Head of caudate nucleus (tissue), 42 donors: Measurements from ENCODE around the gene MAST3.
A peak's percentile ranks its signal among the peaks of the same experiment; 100 is the strongest.
"Not testable (repeated sequence)": the region's sequence is repeated elsewhere in the genome, so short reads cannot be mapped to it uniquely, and the experiment has no call there.

Source experiments
- DNase-seq, 42 donors: peaks; one replicate each; pipeline versions ENCODE4 v3.0.0 to v3.0.0-alpha.2; 2020 to 2021; ENCODE audit warnings: mixed read lengths in 7 of 42
- intact Hi-C: fragments of 100-400 bp; cut with DNase I; formaldehyde crosslinking; loops from one replicate; pipeline ENCODE4 v1.15.0; 2022

Gene MAST3

GRCh38 chr19:18152442-18152816, 54.9 kb downstream of the MAST3 start:
- intact Hi-C loops: loop anchor here (5.0 kb wide), 2 partner anchors 35 to 145 kb away; partner anchors contain the start of gene ARRDC2
- peak; percentile 85 to 98 (median 94) for DNase-seq

GRCh38 chr19:18152817-18153555, 55.4 kb downstream of the MAST3 start, which contains the start of gene PIK3R2:
TSS of gene PIK3R2 (plus strand) at chr19:18153163. CDS start at chr19:18155880, 2,717 bp downstream.
- peak; percentile 95 to 100 (median 99) for DNase-seq
- intact Hi-C loops: loop anchor here (5.0 kb wide), 2 partner anchors 36 to 146 kb away; partner anchors contain the start of gene ARRDC2

DNA sequence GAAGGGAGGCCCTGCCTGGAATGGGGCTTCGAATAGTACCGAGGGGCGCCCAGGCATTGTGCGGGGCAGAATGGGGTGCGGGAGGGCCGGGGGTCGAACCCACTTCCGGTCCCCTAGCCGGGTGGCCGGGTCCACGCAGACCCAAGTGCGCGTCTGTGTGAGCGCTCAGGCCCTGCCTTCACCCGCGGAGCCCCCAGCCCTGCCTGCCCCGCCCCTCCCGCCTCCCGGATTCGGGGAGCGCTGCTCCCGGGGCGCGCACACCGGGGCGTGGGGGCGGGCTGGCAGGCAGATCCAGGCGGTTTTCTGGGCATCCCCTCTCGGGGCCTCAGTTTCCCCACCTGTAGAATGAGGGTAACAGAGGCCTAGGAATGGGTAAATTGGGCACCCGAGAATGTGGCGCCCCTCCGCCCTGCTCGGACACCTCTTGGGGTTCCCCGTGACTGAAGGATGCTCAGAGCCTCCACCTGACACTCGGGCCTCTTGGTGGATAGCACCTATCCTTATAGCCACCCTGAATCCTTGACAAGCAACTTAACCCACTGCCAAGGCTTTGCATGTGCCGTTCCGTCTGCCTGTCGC, 56.1 kb downstream of the MAST3 start:
- DNase-seq: peak in 20 of 42 donors; percentile 23 to 68 (median 52)
- intact Hi-C loops: loop anchor here (5.0 kb wide), 2 partner anchors 36 to 146 kb away; partner anchors contain the start of gene ARRDC2

DNA sequence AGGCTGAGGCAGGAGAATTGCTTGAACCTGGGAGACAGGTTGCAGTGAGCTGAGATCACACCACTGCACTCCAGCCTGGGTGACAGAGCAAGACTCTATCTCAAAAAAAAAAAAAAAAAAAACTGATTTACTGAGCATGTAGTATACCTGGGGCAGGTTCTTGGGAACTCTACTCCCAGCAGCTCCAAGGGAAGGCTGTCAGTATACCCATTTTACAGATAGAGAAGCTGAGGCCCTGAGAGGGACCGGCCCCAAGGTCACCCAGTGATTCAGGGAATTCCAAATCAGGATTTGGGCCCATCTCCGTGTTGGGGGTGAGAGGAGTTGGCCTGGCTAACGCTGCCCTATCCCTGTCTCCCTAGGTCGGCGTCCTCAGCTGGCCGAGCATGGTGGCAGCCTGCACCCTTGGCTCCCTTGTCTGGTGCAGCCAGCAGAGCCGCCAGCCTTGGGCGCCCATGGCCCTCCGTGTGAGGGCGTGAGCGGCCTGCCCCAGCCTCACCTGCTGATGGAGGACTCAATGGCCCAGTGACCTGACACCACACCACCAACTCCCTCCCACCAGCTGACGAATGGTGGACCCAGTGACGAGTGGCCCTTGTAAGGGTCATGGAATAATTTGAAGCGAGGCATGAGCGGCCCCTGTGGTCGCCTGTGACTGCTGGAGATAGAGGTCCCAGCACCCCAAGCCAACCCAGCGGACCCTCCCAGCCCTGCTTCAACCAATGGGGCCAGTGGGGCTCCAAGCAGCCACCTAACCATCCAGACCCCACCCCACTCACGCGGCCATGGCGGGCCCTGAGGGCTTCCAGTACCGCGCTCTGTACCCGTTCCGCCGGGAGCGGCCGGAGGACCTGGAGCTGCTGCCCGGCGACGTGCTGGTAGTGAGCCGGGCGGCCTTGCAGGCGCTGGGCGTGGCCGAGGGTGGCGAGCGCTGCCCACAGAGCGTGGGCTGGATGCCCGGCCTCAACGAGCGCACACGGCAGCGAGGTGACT, 57.8 kb downstream of the MAST3 start:
- DNase-seq: no peak
- intact Hi-C loops: no loop called here

- no peak for DNase-seq
- intact Hi-C loops: no loop called here
Measured at GRCh38 chr19:18156268-18156667, 58.7 kb downstream of the MAST3 start.

GRCh38 chr19:18156841-18157464, 59.4 kb downstream of the MAST3 start:
- peak in 41 of 42 donors; percentile 52 to 88 (median 73) for DNase-seq
- intact Hi-C loops: no loop called here

DNA sequence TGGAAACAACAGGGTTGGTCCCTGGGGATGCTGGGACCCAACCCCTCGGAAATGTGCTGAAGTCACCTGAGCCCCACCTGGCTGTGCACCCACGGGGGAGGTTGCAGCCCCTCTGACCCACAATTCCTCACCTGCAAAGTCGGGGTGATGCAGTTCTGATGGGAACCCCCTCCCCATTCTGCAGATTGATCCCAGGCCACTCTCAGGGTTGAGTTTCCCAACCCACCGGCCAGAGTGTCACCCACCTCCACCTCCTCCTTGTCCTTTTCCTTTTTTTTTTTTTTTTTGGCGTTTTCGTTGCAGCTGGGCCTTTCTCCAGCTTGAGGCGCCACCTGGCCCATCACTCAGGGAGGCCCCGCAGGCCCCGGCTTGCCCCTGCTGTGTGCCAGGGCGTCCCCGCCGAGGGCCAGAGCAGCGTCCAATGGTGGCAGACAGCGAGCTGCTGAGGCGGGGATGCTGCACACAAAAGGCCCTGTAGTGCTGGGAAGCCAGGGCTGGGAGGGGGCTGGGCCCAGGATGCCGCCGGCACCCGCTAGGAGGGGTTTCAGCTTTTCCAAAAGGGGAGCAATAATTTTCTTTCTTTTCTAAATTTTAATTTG, 60.0 kb downstream of the MAST3 start:
- intact Hi-C loops: no loop called here

GRCh38 chr19:18158467-18158866, 60.9 kb downstream of the MAST3 start:
- intact Hi-C loops: no loop called here
- no peak for DNase-seq

More for the DNA sequence above, 60.0 kb downstream of the MAST3 start:
- peak; percentile 69 to 93 (median 85) for DNase-seq

DNA sequence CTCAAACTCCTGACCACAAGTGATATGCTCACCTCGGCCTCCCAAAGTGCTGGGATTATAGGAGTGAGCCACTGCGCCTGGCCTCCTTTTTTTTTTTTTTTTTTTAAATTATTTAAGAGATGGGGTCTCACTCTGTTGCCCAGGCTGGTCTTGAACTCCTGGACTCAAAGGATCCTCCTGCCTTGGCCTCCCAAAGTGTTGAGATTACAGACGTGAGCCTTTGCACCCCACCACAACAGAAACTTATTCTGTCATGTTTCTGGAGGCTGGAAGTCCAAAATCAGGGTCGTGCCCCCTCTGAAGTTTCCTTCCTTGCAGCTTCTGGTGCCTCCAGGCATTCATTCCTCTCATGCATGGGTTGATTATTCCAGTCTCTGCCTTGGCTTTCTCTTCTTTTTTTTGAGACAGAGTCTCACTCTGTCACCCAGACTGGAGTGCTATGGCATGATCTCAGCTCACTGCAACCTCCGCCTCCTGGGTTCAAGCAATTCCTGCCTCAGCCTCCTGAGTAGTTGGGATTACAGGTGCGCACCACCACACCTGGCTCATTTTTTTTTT, 61.6 kb downstream of the MAST3 start:
- intact Hi-C loops, DNase-seq: not testable (repeated sequence)

DNA sequence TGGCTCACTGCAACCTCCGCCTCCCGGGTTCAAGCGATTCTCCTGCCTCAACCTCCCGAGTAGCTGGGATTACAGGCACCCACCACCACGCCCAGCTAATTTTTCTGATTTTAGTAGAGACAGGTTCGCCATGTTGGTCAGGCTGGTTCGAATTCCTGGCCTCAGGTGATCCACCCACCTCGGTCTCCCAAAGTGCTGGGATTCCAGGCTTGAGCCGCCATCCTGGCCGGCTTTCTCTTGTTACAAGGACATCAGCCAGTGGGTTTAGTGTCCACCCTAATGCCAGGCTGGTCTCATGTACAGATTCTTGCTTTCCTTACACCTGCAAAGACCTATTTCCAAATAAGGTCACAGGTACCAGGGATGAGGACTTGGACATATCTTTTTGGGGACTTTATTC, 62.2 kb downstream of the MAST3 start:
- DNase-seq: no peak
- intact Hi-C loops: no loop called here

DNA sequence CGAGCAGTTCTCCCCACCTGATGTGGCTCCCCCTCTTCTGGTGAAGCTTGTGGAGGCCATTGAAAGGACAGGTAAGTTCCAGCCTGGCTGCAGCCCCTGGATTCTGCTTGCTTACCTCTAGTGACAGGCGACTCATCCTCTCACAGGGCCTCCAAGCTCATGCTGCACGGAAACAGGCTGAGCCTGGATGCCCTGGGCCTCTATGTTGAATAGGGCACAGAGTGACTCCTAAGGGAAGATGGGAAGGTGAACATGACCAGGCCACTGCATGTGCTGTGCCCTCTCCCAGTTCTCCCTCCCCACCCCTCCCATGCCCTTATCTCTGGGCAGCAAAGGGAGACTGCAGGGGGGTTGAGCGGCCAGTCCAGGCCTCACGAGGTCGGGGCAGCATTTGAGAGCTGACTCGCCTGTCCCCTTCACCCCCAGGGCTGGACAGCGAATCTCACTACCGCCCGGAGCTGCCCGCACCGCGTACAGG, 63.0 kb downstream of the MAST3 start:
- DNase-seq: no peak
- intact Hi-C loops: no loop called here

DNA sequence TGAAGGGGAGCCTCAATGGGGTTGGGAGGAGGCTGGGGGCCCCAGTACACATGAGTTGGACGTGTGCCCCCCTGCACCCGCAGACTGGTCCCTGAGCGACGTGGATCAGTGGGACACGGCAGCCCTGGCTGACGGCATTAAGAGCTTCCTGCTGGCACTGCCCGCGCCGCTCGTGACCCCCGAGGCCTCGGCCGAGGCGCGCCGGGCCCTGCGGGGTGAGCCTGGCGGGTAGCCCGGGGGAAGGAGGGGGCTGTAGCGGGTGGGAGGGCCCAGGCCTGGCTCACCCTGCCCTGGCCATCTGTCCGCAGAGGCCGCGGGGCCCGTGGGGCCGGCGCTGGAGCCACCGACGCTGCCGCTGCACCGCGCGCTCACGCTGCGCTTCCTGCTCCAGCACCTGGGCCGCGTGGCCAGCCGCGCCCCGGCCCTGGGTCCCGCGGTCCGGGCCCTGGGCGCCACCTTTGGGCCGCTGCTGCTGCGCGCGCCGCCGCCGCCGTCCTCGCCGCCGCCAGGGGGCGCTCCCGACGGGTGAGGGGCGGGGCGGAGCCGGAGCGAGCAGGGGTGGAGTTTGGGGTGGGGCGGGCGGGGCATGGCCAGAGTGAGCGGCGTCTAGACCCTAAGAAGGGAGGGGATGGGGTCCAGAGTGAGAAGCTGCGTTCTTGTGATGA, 63.5 kb downstream of the MAST3 start:
- intact Hi-C loops: no loop called here

GRCh38 chr19:18161636-18162002, 64.0 kb downstream of the MAST3 start:
- peak in 38 of 42 donors; percentile 19 to 84 (median 68) for DNase-seq
- intact Hi-C loops: no loop called here

More for the DNA sequence above, 63.5 kb downstream of the MAST3 start:
- peak in 40 of 42 donors; percentile 19 to 90 (median 80) for DNase-seq

GRCh38 chr19:18164072-18164471, 66.5 kb downstream of the MAST3 start:
- intact Hi-C loops: no loop called here
- no peak for DNase-seq

GRCh38 chr19:18165794-18166544, 68.4 kb downstream of the MAST3 start:
- intact Hi-C loops: no loop called here
- DNase-seq: no peak

DNA sequence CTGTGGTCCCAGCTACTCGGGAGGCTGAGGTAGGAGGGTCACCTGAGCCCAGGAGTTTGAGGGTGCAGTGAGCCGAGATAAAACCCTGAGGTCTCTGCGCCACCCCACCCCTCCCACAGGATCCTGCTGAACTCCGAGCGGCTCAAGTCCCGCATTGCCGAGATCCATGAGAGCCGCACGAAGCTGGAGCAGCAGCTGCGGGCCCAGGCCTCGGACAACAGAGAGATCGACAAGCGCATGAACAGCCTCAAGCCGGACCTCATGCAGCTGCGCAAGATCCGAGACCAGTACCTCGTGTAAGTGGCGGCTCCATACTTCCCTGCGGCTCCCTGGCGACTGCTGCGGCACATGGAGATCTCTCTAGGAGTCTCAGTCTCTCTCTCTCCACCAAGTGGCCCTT, 69.4 kb downstream of the MAST3 start:
- intact Hi-C loops: no loop called here
- no peak for DNase-seq
